HG02642 (cell line): Measurements from ENCODE around the gene GPR155.

Experiments used
- ATAC-seq: cut with Tn5 transposase; IDR thresholded peaks from one replicate; pipeline ENCODE4 v1.9.1; 2021; ENCODE audit warnings: mild to moderate bottlenecking; ENCODE audit not compliant: unreplicated experiment, poor library complexity

Gene GPR155

GRCh38 chr2:174385201-174385600 lies 101.6 kb downstream of the GPR155 start:
- ATAC-seq = no peak

GRCh38 chr2:174383796-174384195 lies 103.0 kb downstream of the GPR155 start:
- no peak for ATAC-seq
